Middle frontal gyrus (tissue), 1 donor: ENCODE results near the gene TRIM72.
"Not testable (repeated sequence)": the region's sequence is repeated elsewhere in the genome, so short reads cannot be mapped to it uniquely, and the experiment has no call there.

Source experiments
- DNase-seq: peaks from one replicate; pipeline ENCODE4 v3.0.0-alpha.2; 2015; ENCODE audit warnings: low spot score; ENCODE audit errors: extremely low spot score

The TRIM72 gene

GRCh38 chr16:31213877-31214707 lies at the start of gene TRIM72:
TRIM72 (plus strand) TSS chr16:31214119; CDS start chr16:31214739, 620 bp downstream.
- DNase-seq: no peak

- DNase-seq: no peak
Observed at GRCh38 chr16:31167315-31167714, 46.6 kb upstream of the TRIM72 start.

- DNase-seq: no peak
Observed at GRCh38 chr16:31168848-31169247, 45.1 kb upstream of the TRIM72 start.

- DNase-seq: not testable (repeated sequence)
Observed at GRCh38 chr16:31170048-31170447, 43.9 kb upstream of the TRIM72 start.

- no peak for DNase-seq
Observed at GRCh38 chr16:31177136-31177535, 36.8 kb upstream of the TRIM72 start.

GRCh38 chr16:31179219-31179746 lies 34.6 kb upstream of the TRIM72 start:
- no peak for DNase-seq

- peak; percentile 90 for DNase-seq
Observed at GRCh38 chr16:31179747-31180459, 34.0 kb upstream of the TRIM72 start, which contains the start of gene FUS. FUS (plus strand) TSS chr16:31180139; CDS start chr16:31180215, 76 bp downstream.

GRCh38 chr16:31181102-31181830 lies 32.7 kb upstream of the TRIM72 start:
- no peak for DNase-seq

- no peak for DNase-seq
Observed at GRCh38 chr16:31182391-31182790, 31.5 kb upstream of the TRIM72 start.

- DNase-seq: no peak
Observed at GRCh38 chr16:31183432-31184428, 30.2 kb upstream of the TRIM72 start.

- DNase-seq: no peak
Observed at GRCh38 chr16:31184888-31185287, 29.0 kb upstream of the TRIM72 start.

GRCh38 chr16:31185339-31185738 lies 28.6 kb upstream of the TRIM72 start:
- no peak for DNase-seq

- no peak for DNase-seq
Observed at GRCh38 chr16:31186176-31186575, 27.7 kb upstream of the TRIM72 start.

GRCh38 chr16:31186930-31187807 lies 26.8 kb upstream of the TRIM72 start:
- DNase-seq: no peak

GRCh38 chr16:31187808-31188189 lies 26.1 kb upstream of the TRIM72 start:
- no peak for DNase-seq

- DNase-seq: no peak
Observed at GRCh38 chr16:31188450-31189411, 25.2 kb upstream of the TRIM72 start.

GRCh38 chr16:31189412-31189778 lies 24.5 kb upstream of the TRIM72 start:
- DNase-seq: no peak

- DNase-seq: no peak
Observed at GRCh38 chr16:31190061-31190460, 23.9 kb upstream of the TRIM72 start.
